SK-N-SH treated with all-trans-retinoic acid at 6 μM for 48 hours (cell line): ENCODE measurements around the gene ARHGAP22.

ENCODE experiments used
- ATAC-seq: fragments of 200-7000 bp; cut with Tn5 transposase; 3 replicates; pipeline ENCODE4 v1.9.1; 2020; ENCODE audit warnings: mild to moderate bottlenecking, moderate library complexity
- ARNTL ChIP-seq: fragments of 450-650 bp; formaldehyde crosslinking; IDR thresholded peaks from 2 replicates; pipeline ENCODE4 v1.5.0; 2020; ENCODE audit warnings: low read depth, mild to moderate bottlenecking, moderate library complexity, borderline replicate concordance
- BACH2 ChIP-seq: fragments of 250-450 bp; sonication (Bioruptor Pico); IDR thresholded peaks from 2 replicates; pipeline ENCODE4 v1.9.0; 2021; ENCODE audit warnings: mild to moderate bottlenecking, borderline replicate concordance
- CSDC2 ChIP-seq: fragments of 250-450 bp; sonication (Bioruptor Pico); IDR thresholded peaks from 2 replicates; pipeline ENCODE4 v1.5.0; 2020; ENCODE audit warnings: mild to moderate bottlenecking, moderate library complexity
- CSRNP3 ChIP-seq: fragments of 250-450 bp; sonication (Bioruptor Pico); IDR thresholded peaks from 2 replicates; pipeline ENCODE4 v1.5.1; 2021; ENCODE audit warnings: mild to moderate bottlenecking, moderate library complexity
- ESRRG ChIP-seq: fragments of 250-450 bp; sonication (Bioruptor Pico); IDR thresholded peaks from 2 replicates; pipeline ENCODE4 v1.6.1; 2021; ENCODE audit warnings: mild to moderate bottlenecking
- GLIS3 ChIP-seq: fragments of 250-450 bp; sonication (Bioruptor Pico); IDR thresholded peaks from 2 replicates; pipeline ENCODE4 v1.5.0; 2020; ENCODE audit warnings: mild to moderate bottlenecking, moderate library complexity
- ISL1 ChIP-seq: fragments of 250-450 bp; sonication (Bioruptor Pico); IDR thresholded peaks from 2 replicates; pipeline ENCODE4 v2.1.2; 2022; ENCODE audit warnings: mild to moderate bottlenecking, moderate library complexity
- OSR1 ChIP-seq: fragments of 250-450 bp; sonication (Bioruptor Pico); IDR thresholded peaks from 2 replicates; pipeline ENCODE4 v1.8.0; 2022; ENCODE audit warnings: moderate library complexity, mild to moderate bottlenecking, inconsistent platforms
- PATZ1 ChIP-seq: fragments of 250-450 bp; sonication (Bioruptor Pico); IDR thresholded peaks from 2 replicates; pipeline ENCODE4 v1.8.0; 2020; ENCODE audit warnings: mild to moderate bottlenecking, moderate library complexity, borderline replicate concordance
- POU6F1 ChIP-seq: fragments of 250-450 bp; sonication (Bioruptor Pico); IDR thresholded peaks from 2 replicates; pipeline ENCODE4 v1.8.0; 2021; ENCODE audit warnings: low read depth, mild to moderate bottlenecking, moderate library complexity, borderline replicate concordance
- RARB ChIP-seq: fragments of 250-450 bp; sonication (Bioruptor Pico); IDR thresholded peaks from 2 replicates; pipeline ENCODE4 v1.8.0; 2021; ENCODE audit warnings: mild to moderate bottlenecking, moderate library complexity
- SNAI2 ChIP-seq: fragments of 250-450 bp; sonication (Bioruptor Pico); IDR thresholded peaks from 2 replicates; pipeline ENCODE4 v1.5.0; 2020; ENCODE audit warnings: mild to moderate bottlenecking, moderate library complexity
- TCF4 ChIP-seq: fragments of 250-450 bp; sonication (Bioruptor Pico); IDR thresholded peaks from 2 replicates; pipeline ENCODE4 v1.8.0; 2021; ENCODE audit warnings: mild to moderate bottlenecking, moderate library complexity, borderline replicate concordance
- TOX ChIP-seq: fragments of 250-450 bp; sonication (Bioruptor Pico); IDR thresholded peaks from 2 replicates; pipeline ENCODE4 v1.8.0; 2021; ENCODE audit warnings: mild to moderate bottlenecking, moderate library complexity, borderline replicate concordance
- TSHZ2 ChIP-seq: fragments of 250-450 bp; sonication (Bioruptor Pico); IDR thresholded peaks from 2 replicates; pipeline ENCODE4 v1.5.0; 2020; ENCODE audit warnings: mild to moderate bottlenecking, moderate library complexity
- ZC3H10 ChIP-seq: fragments of 250-450 bp; sonication (Bioruptor Pico); IDR thresholded peaks from 2 replicates; pipeline ENCODE4 v1.5.1; 2021; ENCODE audit warnings: mild to moderate bottlenecking, moderate library complexity
- ZFP3 ChIP-seq: fragments of 250-450 bp; sonication (Bioruptor Pico); IDR thresholded peaks from 2 replicates; pipeline ENCODE4 v1.5.0; 2020; ENCODE audit warnings: mild to moderate bottlenecking, moderate library complexity
- ZFP30 ChIP-seq: fragments of 450-650 bp; formaldehyde crosslinking; IDR thresholded peaks from 2 replicates; pipeline ENCODE4 v1.5.0; 2022; ENCODE audit warnings: mild to moderate bottlenecking, moderate library complexity
- ZNF565 ChIP-seq: fragments of 450-650 bp; formaldehyde crosslinking; conservative IDR thresholded peaks from 2 replicates; pipeline ENCODE4 v1.5.0; 2020; ENCODE audit warnings: low read depth, mild to moderate bottlenecking, moderate library complexity
- ZNF70 ChIP-seq: fragments of 450-650 bp; formaldehyde crosslinking; IDR thresholded peaks from 2 replicates; pipeline ENCODE4 v1.5.0; 2020; ENCODE audit warnings: mild to moderate bottlenecking, moderate library complexity
- ZNF8 ChIP-seq: fragments of 450-650 bp; formaldehyde crosslinking; IDR thresholded peaks from 2 replicates; pipeline ENCODE4 v1.5.0; 2020; ENCODE audit warnings: mild to moderate bottlenecking, moderate library complexity

ARHGAP22 gene

GRCh38 chr10:48602401-48603135 lies 2.3 kb downstream of the ARHGAP22 start:
- TF ChIP-seq CSDC2 (CRISPR knock-in tag) (no peak), RARB (CRISPR knock-in tag) (no peak), BACH2 (CRISPR knock-in tag) (no peak), ZNF8 (CRISPR knock-in tag) (no peak), TCF4 (no peak), TSHZ2 (CRISPR knock-in tag) (no peak), ZFP3 (CRISPR knock-in tag) (no peak), ISL1 (CRISPR knock-in tag) (no peak), GLIS3 (CRISPR knock-in tag) (no peak), ZNF565 (no peak), OSR1 (CRISPR knock-in tag) (no peak), PATZ1 (CRISPR knock-in tag) (no peak), CSRNP3 (no peak), ESRRG (CRISPR knock-in tag) (no peak), ZNF70 (CRISPR knock-in tag) (no peak), POU6F1 (CRISPR knock-in tag) (no peak)
- ATAC-seq: no peak

- TF ChIP-seq OSR1 (CRISPR knock-in tag): no peak
- no peak for TF ChIP-seq ZNF70 (CRISPR knock-in tag)
- TF ChIP-seq ZC3H10: no peak
- no peak for TF ChIP-seq ARNTL (CRISPR knock-in tag)
- no peak for TF ChIP-seq ZFP30 (CRISPR knock-in tag)
- TF ChIP-seq SNAI2 (CRISPR knock-in tag): no peak
- no peak for TF ChIP-seq PATZ1 (CRISPR knock-in tag)
- no peak for TF ChIP-seq ZFP3 (CRISPR knock-in tag)
- no peak for TF ChIP-seq GLIS3 (CRISPR knock-in tag)
- TF ChIP-seq ESRRG (CRISPR knock-in tag): no peak
- TF ChIP-seq POU6F1 (CRISPR knock-in tag): no peak
- no peak for TF ChIP-seq TOX
- TF ChIP-seq CSDC2 (CRISPR knock-in tag): no peak
- no peak for TF ChIP-seq TSHZ2 (CRISPR knock-in tag)
- no peak for TF ChIP-seq CSRNP3
- no peak for TF ChIP-seq ZNF8 (CRISPR knock-in tag)
- TF ChIP-seq, all 23 proteins: peak for 0
- no peak for ATAC-seq
Observed at GRCh38 chr10:48601789-48602188, 3.1 kb downstream of the ARHGAP22 start.
